HEK293T (cell line): Measurements from ENCODE around the gene PCBP4.

Source experiments
- CTCF ChIA-PET: fragments of 350-600 bp; formaldehyde crosslinking; extraction: SDS; loops from one replicate; lab custom pipeline; 2021; ENCODE audit warnings: antibody characterized with exemption, inconsistent platforms; lab: Yijun Ruan, JAX
- POLR2A ChIA-PET: fragments of 350-600 bp; formaldehyde crosslinking; extraction: SDS; loops from one replicate; lab custom pipeline; 2020; ENCODE audit warnings: antibody characterized with exemption, inconsistent platforms; lab: Yijun Ruan, JAX
- DNase-seq: peaks from one replicate; pipeline ENCODE4 v3.0.0; 2012; ENCODE audit warnings: mixed read lengths; ENCODE audit errors: extremely low spot score
- ARNT ChIP-seq: fragments of 450-650 bp; IDR thresholded peaks from 2 replicates; pipeline ENCODE4 v1.6.1; 2017; ENCODE audit warnings: mild to moderate bottlenecking
- BHLHE40 ChIP-seq: fragments of 450-650 bp; IDR thresholded peaks from 2 replicates; pipeline ENCODE4 v1.6.1; 2016; ENCODE audit warnings: mild to moderate bottlenecking, moderate library complexity, borderline replicate concordance
- CTBP1 ChIP-seq: fragments of 450-650 bp; IDR thresholded peaks from 2 replicates; pipeline ENCODE4 v1.6.1; 2016; ENCODE audit warnings: borderline replicate concordance
- ELF4 ChIP-seq: fragments of 450-650 bp; IDR thresholded peaks from 2 replicates; pipeline ENCODE4 v1.6.1; 2017; ENCODE audit warnings: antibody characterized with exemption
- FOXA1 ChIP-seq: fragments of 450-650 bp; IDR thresholded peaks from 2 replicates; pipeline ENCODE4 v1.6.1; 2016; ENCODE audit warnings: mild to moderate bottlenecking
- FOXK2 ChIP-seq: fragments of 450-650 bp; IDR thresholded peaks from 2 replicates; pipeline ENCODE4 v1.6.1; 2016; ENCODE audit warnings: mild to moderate bottlenecking
- FOXM1 ChIP-seq: fragments of 450-650 bp; IDR thresholded peaks from 2 replicates; pipeline ENCODE4 v1.6.1; 2017; ENCODE audit warnings: mild to moderate bottlenecking, borderline replicate concordance
- HDGF ChIP-seq: fragments of 450-650 bp; IDR thresholded peaks from 2 replicates; pipeline ENCODE4 v1.6.1; 2017; ENCODE audit warnings: antibody characterized with exemption, borderline replicate concordance
- L3MBTL2 ChIP-seq: fragments of 450-650 bp; conservative IDR thresholded peaks from 2 replicates; pipeline ENCODE4 v1.6.1; 2016; ENCODE audit warnings: mild to moderate bottlenecking
- LEF1 ChIP-seq: fragments of 450-650 bp; IDR thresholded peaks from 2 replicates; pipeline ENCODE4 v1.6.1; 2017; ENCODE audit warnings: mild to moderate bottlenecking, borderline replicate concordance
- NFRKB ChIP-seq: fragments of 450-650 bp; IDR thresholded peaks from 2 replicates; pipeline ENCODE4 v1.6.1; 2016; ENCODE audit warnings: mild to moderate bottlenecking, moderate library complexity
- SP1 ChIP-seq: fragments of 450-650 bp; IDR thresholded peaks from 2 replicates; pipeline ENCODE4 v1.6.1; 2017
- SUZ12 ChIP-seq: fragments of 450-650 bp; IDR thresholded peaks from 2 replicates; pipeline ENCODE4 v1.6.1; 2016; ENCODE audit warnings: mild to moderate bottlenecking
- TARDBP ChIP-seq: fragments of 450-650 bp; IDR thresholded peaks from 2 replicates; pipeline ENCODE4 v1.6.1; 2016
- ZNF384 ChIP-seq: fragments of 450-650 bp; IDR thresholded peaks from 2 replicates; pipeline ENCODE4 v1.6.1; 2016
- TF ChIP-seq, protein P1 (sequence below): fragments of 450-650 bp; IDR thresholded peaks from 2 replicates; pipeline ENCODE4 v1.6.1; 2016

PCBP4 gene

GRCh38 chr3:51967384-51968169 is at the start of gene PCBP4:
PCBP4 (minus strand) TSS chr3:51967454; CDS start chr3:51961240, 6,214 bp downstream.
- TF ChIP-seq FOXM1, result no peak
- TF ChIP-seq SUZ12, result no peak
- TF ChIP-seq BHLHE40, result no peak
- TF ChIP-seq FOXK2, result no peak
- TF ChIP-seq ELF4, result no peak
- TF ChIP-seq CTBP1, result no peak
- no peak for TF ChIP-seq LEF1
- no peak for TF ChIP-seq ZNF384
- no peak for TF ChIP-seq NFRKB
- CTCF ChIA-PET, result no interaction called here
- DNase-seq, result peak; percentile 58
- POLR2A ChIA-PET, result interaction anchor here (0.7 to 5.2 kb wide), 7 partner anchors 8 to 143 kb away, joined by 3 to 39 read pairs (median 4); partner anchors contain the start of genes ABHD14A, PARP3, RPL29 and RRP9

GRCh38 chr3:52015438-52016228 is 48.4 kb upstream of the PCBP4 start:
- ChIA-PET CTCF (interaction anchor here (1.5 to 3.2 kb wide), 2 partner anchors 12 to 14 kb away, joined by 4 to 14 read pairs; no protein-coding TSS in a partner anchor), POLR2A (no interaction called here)
- DNase-seq, result no peak
- TF ChIP-seq ELF4, result no peak
- no peak for TF ChIP-seq L3MBTL2
- no peak for TF ChIP-seq ZNF384
- no peak for TF ChIP-seq SUZ12

GRCh38 chr3:52014613-52015012 is 47.4 kb upstream of the PCBP4 start:
- DNase-seq, result peak; percentile 64
- CTCF ChIA-PET, result interaction anchor here (1.3 to 3.2 kb wide), 3 partner anchors 11 to 42 kb away, joined by 3 to 14 read pairs (median 4); partner anchors contain the start of gene DUSP7
- TF ChIP-seq ZNF384, result no peak
- TF ChIP-seq BHLHE40, result no peak
- TF ChIP-seq, protein P1, sequence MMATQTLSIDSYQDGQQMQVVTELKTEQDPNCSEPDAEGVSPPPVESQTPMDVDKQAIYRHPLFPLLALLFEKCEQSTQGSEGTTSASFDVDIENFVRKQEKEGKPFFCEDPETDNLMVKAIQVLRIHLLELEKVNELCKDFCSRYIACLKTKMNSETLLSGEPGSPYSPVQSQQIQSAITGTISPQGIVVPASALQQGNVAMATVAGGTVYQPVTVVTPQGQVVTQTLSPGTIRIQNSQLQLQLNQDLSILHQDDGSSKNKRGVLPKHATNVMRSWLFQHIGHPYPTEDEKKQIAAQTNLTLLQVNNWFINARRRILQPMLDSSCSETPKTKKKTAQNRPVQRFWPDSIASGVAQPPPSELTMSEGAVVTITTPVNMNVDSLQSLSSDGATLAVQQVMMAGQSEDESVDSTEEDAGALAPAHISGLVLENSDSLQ, result no peak
- no peak for TF ChIP-seq TARDBP
- TF ChIP-seq HDGF, result no peak
- TF ChIP-seq LEF1, result no peak
- TF ChIP-seq CTBP1, result no peak
- TF ChIP-seq FOXM1, result no peak
- TF ChIP-seq SUZ12, result no peak
- TF ChIP-seq L3MBTL2, result no peak
- TF ChIP-seq NFRKB, result no peak
- TF ChIP-seq SP1, result no peak
- no peak for TF ChIP-seq ARNT
- no peak for TF ChIP-seq FOXA1
- no peak for TF ChIP-seq ELF4
- TF ChIP-seq FOXK2, result no peak
- POLR2A ChIA-PET, result interaction anchor here (1.1 kb wide), 1 partner anchor 8 kb away, joined by 3 read pairs; no protein-coding TSS in a partner anchor

GRCh38 chr3:52013802-52014598 is 46.7 kb upstream of the PCBP4 start:
- POLR2A ChIA-PET, result interaction anchor here (0.8 to 1.1 kb wide), 2 partner anchors 9 to 18 kb away, joined by 3 read pairs; partner anchors contain the start of gene RPL29

DNA sequence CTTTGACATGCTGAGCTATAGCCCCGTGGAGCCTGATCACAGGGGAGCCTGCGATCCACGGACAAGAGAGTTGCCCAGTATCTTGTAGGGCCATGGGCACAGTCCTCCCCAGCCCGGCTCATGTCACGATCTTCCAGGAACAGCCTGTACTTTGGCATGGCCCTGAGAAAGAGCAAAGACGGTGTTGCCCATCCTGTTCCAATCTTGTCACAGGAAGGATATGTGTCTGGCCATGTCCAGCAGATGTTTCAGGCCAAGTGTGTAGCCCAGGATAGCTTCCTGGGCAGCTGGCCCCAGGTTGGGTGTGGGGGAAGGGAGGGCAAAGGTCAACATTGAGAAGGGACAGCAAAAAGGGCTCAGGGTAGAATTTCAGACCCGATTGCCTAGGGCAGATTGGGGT is 45.4 kb upstream of the PCBP4 start:
- no peak for DNase-seq
- POLR2A ChIA-PET, result interaction anchor here (1.6 kb wide), 1 partner anchor 17 kb away, joined by 7 read pairs; the partner anchor contains the start of gene RPL29
- no peak for TF ChIP-seq FOXK2
- no peak for TF ChIP-seq CTBP1
- TF ChIP-seq FOXM1, result no peak
- no peak for TF ChIP-seq LEF1
- TF ChIP-seq, protein P1, result no peak
- no peak for TF ChIP-seq L3MBTL2
- TF ChIP-seq HDGF, result no peak
- no peak for TF ChIP-seq ELF4
- TF ChIP-seq BHLHE40, result no peak
- no peak for TF ChIP-seq ZNF384
- no peak for TF ChIP-seq SP1
- no peak for TF ChIP-seq TARDBP
- no peak for TF ChIP-seq NFRKB
- no peak for TF ChIP-seq ARNT
- TF ChIP-seq FOXA1, result no peak
- no peak for TF ChIP-seq SUZ12
- CTCF ChIA-PET, result interaction anchor here (0.6 to 3.2 kb wide), 2 partner anchors 9 to 88 kb away, joined by 3 to 14 read pairs; no protein-coding TSS in a partner anchor

More at GRCh38 chr3:52013802-52014598, 46.7 kb upstream of the PCBP4 start:
- CTCF ChIA-PET, result interaction anchor here (1.0 to 3.2 kb wide), 5 partner anchors 8 to 46 kb away, joined by 3 to 14 read pairs (median 4); partner anchors contain the start of gene DUSP7
- DNase-seq, result no peak
- TF ChIP-seq NFRKB (no peak), ELF4 (no peak), CTBP1 (no peak), ARNT (no peak), L3MBTL2 (no peak), LEF1 (no peak), BHLHE40 (no peak), ZNF384 (no peak), FOXK2 (no peak), FOXM1 (no peak), TARDBP (no peak), SUZ12 (no peak), SP1 (no peak), FOXA1 (no peak), HDGF (no peak)
- TF ChIP-seq, protein P1, result no peak
